ENCODE results near the gene TNFRSF18.

The TNFRSF18 gene

GRCh38 chr1:1240348-1240732 lies 33.9 kb upstream of the TNFRSF18 start:
- DNase-seq (ENCODE audit: low read depth): no peak

DNA sequence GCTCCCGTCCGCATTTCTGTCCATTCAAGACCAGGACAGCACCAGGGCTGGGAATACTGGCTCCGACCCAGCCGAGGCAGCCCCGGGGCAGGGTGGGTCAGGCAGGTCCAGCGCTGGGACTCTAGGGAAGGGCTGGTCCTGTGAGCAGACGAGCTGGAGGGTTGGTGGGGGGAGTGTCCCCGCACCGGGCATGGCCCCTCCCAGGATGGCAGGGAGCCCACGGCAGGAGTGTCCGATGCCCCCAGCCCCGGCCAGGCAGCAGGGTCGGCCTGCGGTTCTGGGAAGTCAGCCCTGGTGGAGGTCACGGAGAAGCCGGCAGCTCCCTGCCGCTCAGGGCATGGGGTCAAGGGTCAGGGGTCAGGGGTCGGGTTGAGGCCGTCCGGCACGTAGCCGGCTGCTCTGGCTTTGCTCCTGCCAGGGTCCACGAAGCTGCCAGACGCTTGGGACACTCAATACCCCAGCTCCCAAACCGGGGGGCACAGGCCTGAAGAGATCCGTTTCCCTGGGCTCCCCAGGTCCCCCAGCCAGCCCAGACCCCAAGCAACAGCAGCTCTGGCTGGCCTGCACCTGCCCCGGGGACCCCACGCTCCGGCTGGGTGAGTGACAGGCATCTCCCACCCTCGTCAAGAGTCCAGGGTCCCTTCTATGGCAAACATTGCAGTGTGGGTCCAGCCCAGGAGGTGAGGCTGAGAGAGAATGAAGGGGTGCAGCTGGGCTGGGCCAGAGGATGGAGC lies 33.4 kb upstream of the TNFRSF18 start:
- DNase-seq (ENCODE audit: low read depth): no peak

DNA sequence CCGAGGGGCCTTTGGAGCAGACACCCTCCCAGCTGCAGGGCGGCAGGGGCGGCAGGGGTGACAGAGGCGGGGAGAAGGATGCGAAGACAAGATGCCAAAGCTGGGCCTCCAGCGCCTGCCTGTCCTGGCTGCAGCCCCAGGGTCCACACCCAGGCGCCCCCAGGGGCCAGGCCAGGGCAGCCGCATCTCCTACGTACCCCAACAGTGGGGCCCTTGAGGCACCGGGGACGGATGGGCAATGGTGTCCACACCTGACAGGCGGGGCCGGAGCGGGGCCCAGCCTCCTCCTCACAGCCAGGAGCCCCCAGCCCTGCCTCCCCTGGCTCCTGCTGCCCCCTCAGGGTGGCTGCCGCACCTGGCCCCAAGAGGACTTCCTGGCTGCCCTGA lies 32.8 kb upstream of the TNFRSF18 start:
- DNase-seq (ENCODE audit: low read depth): no peak

DNA sequence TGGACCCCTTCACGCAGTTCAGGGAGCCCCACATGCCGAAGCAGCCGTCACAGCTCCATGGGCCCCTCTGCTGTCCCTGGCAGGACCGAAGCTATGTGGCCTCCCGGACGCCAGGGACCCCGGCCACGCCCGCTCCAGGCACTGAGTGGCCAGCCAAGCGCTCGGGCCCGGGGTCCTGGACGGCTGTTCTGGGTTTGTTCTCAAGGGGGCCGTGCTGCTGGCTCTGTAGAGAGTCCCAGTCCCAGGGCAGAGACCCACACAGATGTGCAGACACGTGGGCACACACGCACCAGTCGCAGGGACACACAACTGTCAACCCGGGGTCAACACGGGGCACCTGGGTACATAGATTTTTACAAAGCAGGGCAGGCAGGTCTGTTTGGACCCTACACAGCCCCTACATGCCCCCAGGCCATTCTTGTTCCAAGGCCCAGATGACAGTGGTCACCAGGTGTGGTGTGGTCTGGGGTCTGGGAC lies 32.3 kb upstream of the TNFRSF18 start:
- DNase-seq (ENCODE audit: low read depth): no peak

DNA sequence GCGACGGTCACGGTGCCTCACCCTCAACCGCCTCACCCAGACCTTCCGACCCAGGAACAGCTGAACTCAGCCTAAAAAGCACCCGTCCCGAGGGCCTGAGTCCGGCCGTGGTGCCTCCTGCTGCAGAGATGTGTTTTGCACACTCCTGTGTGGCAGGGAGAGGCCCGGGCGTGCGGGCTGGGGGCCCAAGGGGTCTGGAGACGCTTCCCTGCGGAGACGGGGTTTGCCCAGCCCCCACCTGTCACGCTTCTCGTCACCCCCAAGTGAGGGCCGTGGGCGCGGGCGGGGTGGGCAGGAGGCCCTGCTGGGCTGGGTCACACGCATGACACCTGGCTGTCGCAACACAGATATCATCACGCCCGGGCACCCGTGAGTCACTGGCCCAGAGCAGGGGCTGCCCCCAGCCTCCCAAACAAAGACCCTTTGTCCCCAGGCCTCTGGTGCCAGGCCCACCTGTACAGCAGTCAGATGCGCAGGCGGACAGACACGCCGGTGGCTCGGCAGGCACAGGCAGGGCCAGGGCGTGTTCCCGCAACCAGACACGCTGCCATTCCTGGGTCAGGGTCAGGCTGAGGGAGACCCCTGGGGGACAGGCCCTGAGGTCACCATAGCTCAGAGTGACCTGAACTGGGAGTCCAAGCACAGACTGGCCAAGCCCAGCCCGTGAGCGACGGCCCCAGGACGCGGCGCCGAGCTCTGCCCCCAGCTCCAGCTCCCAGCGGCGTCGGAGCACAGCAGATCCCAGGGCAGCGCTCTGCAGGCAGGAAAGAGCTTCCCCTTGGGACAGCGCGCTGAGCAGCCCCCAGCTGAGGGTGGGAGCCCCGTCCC lies 31.7 kb upstream of the TNFRSF18 start:
- DNase-seq (ENCODE audit: low read depth): no peak

GRCh38 chr1:1236945-1237873 lies 30.8 kb upstream of the TNFRSF18 start:
- no peak for DNase-seq (ENCODE audit: low read depth)

DNA sequence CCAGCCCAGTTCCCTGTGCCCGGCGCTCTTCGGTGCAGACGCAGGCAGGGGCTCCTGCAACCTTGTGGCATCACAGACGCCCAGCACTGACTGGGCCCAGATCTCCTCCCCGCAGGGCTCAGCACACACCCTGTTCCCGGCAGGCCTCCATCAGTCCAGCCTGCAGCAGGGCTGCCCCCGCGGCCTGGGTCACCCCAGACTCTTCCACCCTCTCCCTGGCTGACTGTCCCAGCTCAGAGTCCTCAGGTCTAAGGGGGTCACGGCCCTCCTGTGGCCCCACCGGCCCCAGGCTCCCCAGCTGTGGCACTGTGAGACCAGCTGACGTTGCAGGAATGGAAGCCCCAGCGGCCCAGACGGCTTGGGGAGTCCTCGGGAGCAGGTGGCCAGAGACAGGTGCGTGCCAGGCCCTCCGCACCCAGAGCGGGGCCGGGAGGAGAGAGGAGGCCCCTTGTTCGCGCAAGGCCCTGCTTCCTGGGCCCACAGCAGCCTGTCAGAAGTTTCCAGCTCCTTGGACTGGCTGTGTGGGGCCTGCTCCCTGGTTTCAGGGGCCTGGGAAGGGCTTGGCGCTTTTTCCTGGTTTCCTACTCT lies 29.9 kb upstream of the TNFRSF18 start:
- no peak for DNase-seq (ENCODE audit: low read depth)

DNA sequence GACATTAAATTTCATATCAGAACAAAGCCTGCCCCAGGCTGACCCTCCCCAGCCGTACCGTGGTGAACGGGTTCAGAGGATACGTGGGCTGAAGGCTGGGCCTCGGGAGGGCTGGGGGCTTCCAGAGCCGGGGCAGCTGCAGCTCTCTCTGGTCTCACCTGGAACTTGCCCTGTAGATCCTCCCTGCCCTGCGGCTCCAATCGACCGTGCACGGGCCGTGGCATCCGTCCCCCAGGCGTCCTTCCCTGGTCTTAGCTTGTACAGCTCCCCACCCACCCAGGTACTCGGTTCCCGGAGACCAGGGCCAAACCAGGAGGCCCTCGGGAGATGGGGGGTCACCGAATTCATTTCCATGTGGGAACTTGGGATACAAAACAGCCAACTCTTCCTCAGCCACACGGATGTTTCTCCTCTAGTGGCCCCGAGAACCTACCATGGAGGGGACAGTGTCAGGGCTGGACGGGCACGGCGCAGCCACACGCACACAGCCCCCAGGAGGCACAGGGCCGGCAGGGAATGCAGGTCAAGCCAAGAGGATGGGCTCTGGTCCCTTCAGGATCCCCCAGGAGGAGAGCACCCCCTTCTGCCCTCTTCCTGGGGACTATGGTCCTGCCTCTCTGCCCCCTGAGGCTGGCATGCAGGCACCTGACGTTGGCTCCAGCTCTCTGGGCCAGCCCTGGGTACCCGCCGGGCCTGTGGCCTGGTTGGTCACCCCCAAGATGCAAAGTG lies 28.8 kb upstream of the TNFRSF18 start:
- DNase-seq (ENCODE audit: low read depth): no peak

GRCh38 chr1:1234180-1234808 lies 27.9 kb upstream of the TNFRSF18 start:
- DNase-seq (ENCODE audit: low read depth): no peak

GRCh38 chr1:1233567-1233892 lies 27.1 kb upstream of the TNFRSF18 start:
- no peak for DNase-seq (ENCODE audit: low read depth)

GRCh38 chr1:1232796-1233566 lies 26.6 kb upstream of the TNFRSF18 start:
- DNase-seq (ENCODE audit: low read depth): no peak

- no peak for DNase-seq (ENCODE audit: low read depth)
Measured at GRCh38 chr1:1232208-1232795, 25.9 kb upstream of the TNFRSF18 start, which contains the start of gene B3GALT6. TSS of gene B3GALT6 (plus strand) at chr1:1232237. CDS start at chr1:1232279, 42 bp downstream.

DNA sequence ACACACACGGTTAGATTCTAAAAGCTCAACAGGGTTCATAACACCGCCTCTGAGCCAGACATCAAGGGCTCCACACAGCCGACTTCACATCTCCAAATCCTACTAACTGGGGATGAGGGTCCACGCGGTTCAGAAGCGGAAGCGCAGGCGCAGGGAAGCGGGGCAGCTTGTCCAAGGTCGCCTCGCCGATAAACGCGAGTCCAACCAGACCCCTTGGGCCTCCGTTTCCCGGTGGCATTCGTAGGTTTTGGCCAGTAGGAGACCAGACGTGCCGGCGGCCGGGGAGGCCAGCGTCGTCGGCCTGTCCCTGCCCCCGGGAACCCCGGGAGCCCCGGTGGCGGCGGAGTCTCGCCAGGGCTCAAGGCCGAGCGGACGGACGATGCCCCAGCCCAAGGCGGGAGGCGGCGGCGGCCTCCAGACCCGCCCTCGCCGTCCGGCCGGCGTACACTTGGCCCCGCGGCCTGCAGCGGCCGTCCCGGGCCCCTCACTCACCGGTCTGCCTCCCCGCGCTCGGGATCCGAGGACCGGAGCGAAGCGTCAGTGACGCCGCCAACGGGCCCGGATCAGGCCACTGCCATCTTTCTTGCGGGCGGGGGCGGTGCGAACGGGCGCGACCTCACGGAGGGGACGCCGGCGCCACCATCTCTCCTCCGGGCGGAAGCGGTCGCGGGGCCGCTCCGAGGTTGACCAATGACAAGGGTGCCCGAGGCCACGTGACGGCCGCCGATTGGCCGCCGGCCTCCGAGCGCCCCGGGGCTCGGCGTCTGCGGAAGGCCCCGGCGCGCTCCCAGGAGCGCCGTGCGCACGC lies 25.2 kb upstream of the TNFRSF18 start, which contains the start of gene SDF4:
Gene SDF4 (minus strand): TSS at position 602 of the 808 bp plus-strand sequence. CDS start 3,229 bp downstream, outside the sequence.
- DNase-seq (ENCODE audit: low read depth): peak; percentile 87

DNA sequence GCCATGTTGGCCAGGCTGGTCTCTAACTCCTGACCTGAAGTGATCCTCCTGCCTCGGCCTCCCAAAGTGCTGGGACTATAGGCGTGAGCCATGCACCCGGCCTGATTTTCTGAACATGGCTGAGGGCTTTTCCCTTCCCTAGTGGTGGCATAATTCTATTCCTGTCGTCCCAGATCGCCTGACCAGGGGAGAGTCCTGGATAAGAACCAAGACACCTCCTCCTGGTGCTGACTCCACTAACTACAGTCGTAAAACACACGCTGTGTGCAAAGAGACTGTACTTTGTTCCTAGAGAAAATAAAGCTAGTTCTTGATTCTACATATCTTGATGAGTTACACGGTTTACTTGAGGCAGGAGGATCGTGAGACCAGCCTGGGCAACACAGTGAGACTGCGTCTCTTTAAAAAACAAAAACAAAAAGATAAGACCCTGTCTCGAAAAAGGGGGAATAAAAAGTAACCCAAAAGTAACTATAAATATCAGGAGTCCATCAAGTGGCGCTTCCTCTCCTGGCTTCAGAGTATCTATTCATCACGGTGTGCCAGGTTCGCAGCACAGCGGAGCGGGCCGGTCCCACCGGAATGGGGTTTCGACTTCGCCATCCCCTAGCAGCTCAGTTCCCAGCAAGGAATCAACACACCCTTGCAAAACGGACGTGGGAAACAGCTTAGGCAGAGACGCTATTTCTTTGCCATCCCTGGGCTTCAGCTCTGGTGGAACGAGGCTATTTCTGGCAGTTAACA lies 24.4 kb upstream of the TNFRSF18 start:
- no peak for DNase-seq (ENCODE audit: low read depth)

DNA sequence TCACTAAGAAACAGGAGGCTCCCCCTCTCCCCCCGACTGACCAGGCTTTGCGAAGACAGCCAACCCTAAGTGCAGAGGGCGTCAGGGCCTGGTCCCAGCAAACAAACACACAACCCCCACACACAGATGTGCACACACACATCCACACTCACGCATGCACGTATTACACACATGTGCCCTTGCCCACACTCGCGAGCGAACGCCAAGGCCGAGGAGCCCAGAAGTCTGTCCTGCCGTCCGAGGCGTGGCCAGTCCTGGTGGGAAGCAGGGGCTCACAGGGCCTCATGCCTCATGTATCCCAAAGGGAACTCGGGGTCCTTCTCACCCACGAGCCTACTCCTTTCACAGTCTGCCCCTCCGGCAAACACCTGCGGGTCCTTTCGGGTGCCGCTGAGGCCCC lies 23.4 kb upstream of the TNFRSF18 start:
- no peak for DNase-seq (ENCODE audit: low read depth)

DNA sequence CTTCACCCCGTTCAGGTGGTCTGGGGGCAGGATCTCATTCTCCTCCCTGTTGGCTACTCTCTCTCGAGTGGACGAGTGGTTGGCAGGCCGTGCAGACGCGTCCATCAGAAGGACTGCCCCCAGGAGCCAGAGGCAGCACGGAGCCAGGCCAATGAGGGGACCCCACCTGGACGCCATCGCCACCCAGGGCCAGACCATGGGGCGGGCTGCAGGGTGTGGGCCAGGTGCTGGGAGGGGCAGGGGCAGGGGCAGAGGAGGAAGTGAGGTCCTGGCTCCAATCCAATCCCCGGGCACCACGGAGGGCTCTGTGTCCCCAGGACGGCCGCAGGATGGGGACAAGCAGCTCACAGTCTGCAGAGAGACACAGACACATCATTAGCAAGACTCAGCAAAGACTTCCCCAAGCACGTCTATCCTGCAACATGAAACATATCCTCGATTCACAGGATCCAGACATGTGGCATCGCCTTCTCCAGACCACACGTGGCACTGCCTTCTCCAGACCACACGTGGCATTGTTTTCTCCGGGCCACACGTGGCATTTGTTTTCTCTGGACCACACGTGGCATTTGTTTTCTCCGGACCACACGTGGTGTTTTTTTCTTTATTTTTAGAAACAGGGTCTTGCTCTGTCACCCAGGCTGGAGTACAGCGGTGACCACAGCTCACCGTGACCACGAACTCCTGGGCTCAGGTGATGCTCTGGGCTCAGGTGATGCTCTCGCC lies 22.4 kb upstream of the TNFRSF18 start:
- DNase-seq (ENCODE audit: low read depth): no peak

DNA sequence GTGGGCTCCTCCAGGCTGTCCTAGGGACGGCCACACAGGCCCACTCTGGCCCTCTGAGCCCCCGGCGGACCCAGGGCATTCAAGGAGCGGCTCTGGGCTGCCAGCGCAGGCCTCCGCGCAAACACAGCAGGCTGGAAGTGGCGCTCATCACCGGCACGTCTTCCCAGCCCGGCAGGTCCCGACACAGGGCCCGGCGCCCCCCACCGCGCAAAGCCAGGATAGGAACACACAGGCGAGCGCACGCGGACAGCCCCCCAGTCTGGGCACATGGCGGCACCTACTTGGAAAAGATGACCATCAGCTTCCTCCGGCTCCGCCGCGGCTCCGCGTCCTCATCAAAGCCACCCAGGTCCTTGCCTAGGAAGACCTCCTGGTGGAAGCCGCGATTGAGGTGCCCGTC lies 21.8 kb upstream of the TNFRSF18 start:
- DNase-seq (ENCODE audit: low read depth): no peak
